Mesenchymal stem cell (in vitro differentiated cells and primary cell): Measurements from ENCODE around the gene IGF2R.

Experiments
- DNase-seq: peaks from one replicate; pipeline ENCODE4 v3.0.0-alpha.2; 2013
- H2AFZ ChIP-seq: one replicate; pipeline ENCODE4 v1.6.1; 2013; ENCODE audit warnings: low read depth, mild to moderate bottlenecking, control low read depth, inconsistent platforms, low read length, moderate library complexity
- H2AK5ac ChIP-seq: 2 replicates; pipeline ENCODE4 v1.6.1; 2013; ENCODE audit warnings: low read length, moderate library complexity, mild to moderate bottlenecking, inconsistent platforms; ENCODE audit not compliant: severe bottlenecking
- H2BK120ac ChIP-seq: one replicate; pipeline ENCODE4 v1.6.1; 2013; ENCODE audit warnings: low read depth, mild to moderate bottlenecking, inconsistent platforms, low read length, moderate library complexity
- H2BK12ac ChIP-seq, 2 experiments: one replicate each; pipeline ENCODE4 v1.6.1; 2013; ENCODE audit warnings: inconsistent platforms in 2 of 2, low read length in 2 of 2, mild to moderate bottlenecking in 2 of 2, moderate library complexity in 2 of 2, control low read depth in 1 of 2
- H2BK15ac ChIP-seq: one replicate; pipeline ENCODE4 v1.6.1; 2013; ENCODE audit warnings: mild to moderate bottlenecking, low read depth, inconsistent platforms; ENCODE audit not compliant: poor library complexity, severe bottlenecking
- H2BK5ac ChIP-seq: 2 replicates; pipeline ENCODE4 v1.6.1; 2013; ENCODE audit warnings: low read depth, mild to moderate bottlenecking, low read length, control low read depth, inconsistent platforms; ENCODE audit not compliant: poor library complexity, severe bottlenecking
- H3K14ac ChIP-seq, 2 experiments: one replicate each; pipeline ENCODE4 v1.6.1; 2013; ENCODE audit warnings: inconsistent platforms in 2 of 2, low read length in 2 of 2, control low read depth in 1 of 2, mild to moderate bottlenecking in 1 of 2, moderate library complexity in 1 of 2
- H3K18ac ChIP-seq, 2 experiments: one replicate each; pipeline ENCODE4 v1.6.1; 2013; ENCODE audit warnings: inconsistent platforms in 2 of 2, low read length in 2 of 2, control low read depth in 1 of 2, low read depth in 1 of 2, mild to moderate bottlenecking in 1 of 2
- H3K23ac ChIP-seq, 2 experiments: one replicate each; pipeline ENCODE4 v1.6.1; 2013; ENCODE audit warnings: inconsistent platforms in 2 of 2, low read length in 2 of 2, mild to moderate bottlenecking in 2 of 2, moderate library complexity in 2 of 2, control low read depth in 1 of 2
- H3K27ac ChIP-seq: 2 replicates; pipeline ENCODE4 v1.5.1; 2013; ENCODE audit warnings: mild to moderate bottlenecking, moderate library complexity, low read length, control low read depth, inconsistent platforms; ENCODE audit not compliant: poor library complexity, severe bottlenecking
- H3K27me3 ChIP-seq, 2 experiments: 2 replicates each; pipeline versions ENCODE4 v1.6.1 to v1.7.0; 2013; ENCODE audit warnings: low read length in 2 of 2, mild to moderate bottlenecking in 2 of 2, moderate library complexity in 2 of 2, control low read depth in 1 of 2, inconsistent platforms in 1 of 2; ENCODE audit not compliant: control insufficient read depth in 1 of 2, insufficient read depth in 1 of 2
- H3K36me3 ChIP-seq, 2 experiments: 2 replicates each; pipeline versions ENCODE4 v1.6.1 to v1.7.0; 2013; ENCODE audit warnings: low read length in 2 of 2, control low read depth in 1 of 2, inconsistent platforms in 1 of 2, low read depth in 1 of 2, mild to moderate bottlenecking in 1 of 2; ENCODE audit not compliant: insufficient read depth in 2 of 2, control insufficient read depth in 1 of 2
- H3K4ac ChIP-seq, 2 experiments: one replicate each; pipeline ENCODE4 v1.6.1; 2013; ENCODE audit warnings: inconsistent platforms in 2 of 2, low read length in 2 of 2, mild to moderate bottlenecking in 2 of 2, moderate library complexity in 2 of 2, control low read depth in 1 of 2, low read depth in 1 of 2
- H3K4me1 ChIP-seq: 2 replicates; pipeline ENCODE4 v1.6.1; 2013; ENCODE audit warnings: low read depth, low read length, control low read depth; ENCODE audit not compliant: control insufficient read depth, insufficient read depth
- H3K4me2 ChIP-seq: 2 replicates; pipeline ENCODE4 v1.6.1; 2013; ENCODE audit warnings: low read length, mild to moderate bottlenecking, inconsistent platforms; ENCODE audit not compliant: poor library complexity, severe bottlenecking
- H3K4me3 ChIP-seq, 2 experiments: 2 replicates each; pipeline versions ENCODE4 v1.5.1 to v1.7.0; 2013; ENCODE audit warnings: low read length in 2 of 2, mild to moderate bottlenecking in 2 of 2, control low read depth in 1 of 2, low read depth in 1 of 2; ENCODE audit not compliant: insufficient read depth in 1 of 2
- H3K79me1 ChIP-seq: replicated peaks from 2 replicates; pipeline ENCODE4 v1.6.1; 2013; ENCODE audit warnings: mild to moderate bottlenecking, control low read depth, low read length, inconsistent platforms; ENCODE audit not compliant: poor library complexity, severe bottlenecking
- H3K9ac ChIP-seq: 2 replicates; pipeline ENCODE4 v1.7.0; 2013; ENCODE audit warnings: mild to moderate bottlenecking, low read length, moderate library complexity
- H3K9me3 ChIP-seq: 2 replicates; pipeline ENCODE4 v1.7.0; 2013; ENCODE audit warnings: mild to moderate bottlenecking, low read length; ENCODE audit not compliant: control insufficient read depth
- H4K8ac ChIP-seq: one replicate; pipeline ENCODE4 v1.6.1; 2013; ENCODE audit warnings: inconsistent platforms, mild to moderate bottlenecking, low read length, moderate library complexity
- H4K91ac ChIP-seq: one replicate; pipeline ENCODE4 v1.6.1; 2013; ENCODE audit warnings: mild to moderate bottlenecking, low read length, inconsistent platforms
- WGBS: methylation state at CpG from one replicate; pipeline ENCODE4 v1.1.7; 2013; ENCODE audit warnings: mixed read lengths; 5-methylcytosine and 5-hydroxymethylcytosine counted together

Gene IGF2R

GRCh38 chr6:160042014-160042773 is 73.3 kb downstream of the IGF2R start:
- H3K4me1 ChIP-seq, result peaks cover 14% of the 10 kb centered on the region
- DNase-seq, result no peak

GRCh38 chr6:160042788-160043301 is 74.0 kb downstream of the IGF2R start:
- Histone ChIP-seq H3K27me3 (no peaks in the 10 kb centered on the region), H3K27ac (peak overlapping the region; percentile 30), H2AK5ac (no peak overlapping the region), H4K8ac (no peak overlapping the region), H2BK5ac (no peak overlapping the region), H3K9ac (peak overlapping the region; percentile 79), H3K4ac (no peak overlapping the region), H3K79me1 (peaks cover 33% of the 10 kb centered on the region), H2BK120ac (no peak overlapping the region), H3K36me3 (peaks cover 46 to 79% of the 10 kb centered on the region in 2 experiments), H3K18ac (no peak overlapping the region), H2BK12ac (no peak overlapping the region), H2BK15ac (no peak overlapping the region), H2AFZ (no peak overlapping the region), H3K14ac (no peak overlapping the region), H3K9me3 (no peaks in the 10 kb centered on the region), H3K4me2 (no peak overlapping the region), H3K23ac (no peak overlapping the region), H4K91ac (no peak overlapping the region), H3K4me3 (peak overlapping the region in 1 of 2 experiments; percentile 66), H3K4me1 (peaks cover 14% of the 10 kb centered on the region)
- WGBS, result 95% methylated on average over 7 of the region's 11 CpGs
- no peak for DNase-seq

More at GRCh38 chr6:160042014-160042773, 73.3 kb downstream of the IGF2R start:
- H3K36me3 ChIP-seq, result peaks cover 42 to 72% of the 10 kb centered on the region in 2 experiments
- WGBS, result 94% methylated on average over 12 of the region's 12 CpGs
- H3K4ac ChIP-seq, result no peak overlapping the region
- H3K9ac ChIP-seq, result peak overlapping the region; percentile 79
- no peak overlapping the region for H4K91ac ChIP-seq
- H3K4me2 ChIP-seq, result no peak overlapping the region
- no peak overlapping the region for H3K14ac ChIP-seq
- peak overlapping the region; percentile 38 for H3K27ac ChIP-seq
- H3K79me1 ChIP-seq, result peaks cover 32% of the 10 kb centered on the region
- no peak overlapping the region for H2BK15ac ChIP-seq
- no peak overlapping the region for H3K23ac ChIP-seq
- H2AFZ ChIP-seq, result no peak overlapping the region
- no peak overlapping the region for H2BK120ac ChIP-seq
- no peaks in the 10 kb centered on the region for H3K27me3 ChIP-seq
- no peak overlapping the region for H2BK12ac ChIP-seq
- H2AK5ac ChIP-seq, result no peak overlapping the region
- H3K9me3 ChIP-seq, result no peaks in the 10 kb centered on the region
- H2BK5ac ChIP-seq, result no peak overlapping the region
- no peak overlapping the region for H4K8ac ChIP-seq
- H3K4me3 ChIP-seq, result peak overlapping the region in 1 of 2 experiments; percentile 66
- no peak overlapping the region for H3K18ac ChIP-seq

GRCh38 chr6:160043784-160044183 is 74.9 kb downstream of the IGF2R start:
- Histone ChIP-seq H2AK5ac (no peak overlapping the region), H3K23ac (no peak overlapping the region), H2BK12ac (no peak overlapping the region), H3K4me1 (peaks cover 14% of the 10 kb centered on the region), H3K27me3 (no peaks in the 10 kb centered on the region), H3K4ac (no peak overlapping the region), H3K9ac (peak overlapping the region; percentile 79), H2AFZ (no peak overlapping the region), H3K14ac (no peak overlapping the region), H3K36me3 (peaks cover 55 to 87% of the 10 kb centered on the region in 2 experiments), H2BK15ac (no peak overlapping the region), H2BK5ac (no peak overlapping the region), H4K8ac (no peak overlapping the region), H3K18ac (no peak overlapping the region), H3K27ac (no peak overlapping the region), H3K4me3 (peak overlapping the region in 1 of 2 experiments; percentile 66), H3K4me2 (no peak overlapping the region), H3K79me1 (peaks cover 32% of the 10 kb centered on the region), H4K91ac (no peak overlapping the region), H2BK120ac (no peak overlapping the region), H3K9me3 (no peaks in the 10 kb centered on the region)
- WGBS, result 98% methylated on average over 4 of the region's 4 CpGs
- DNase-seq, result no peak

- Histone ChIP-seq H2BK120ac (no peak overlapping the region), H3K18ac (no peak overlapping the region), H3K9me3 (no peaks in the 10 kb centered on the region), H3K4me1 (peaks cover 14% of the 10 kb centered on the region), H2BK5ac (no peak overlapping the region), H4K91ac (no peak overlapping the region), H3K79me1 (peaks cover 39% of the 10 kb centered on the region), H2BK12ac (no peak overlapping the region), H4K8ac (no peak overlapping the region), H3K4me2 (no peak overlapping the region), H3K27ac (no peak overlapping the region), H3K4ac (no peak overlapping the region), H3K4me3 (no peak overlapping the region), H2AK5ac (no peak overlapping the region), H3K27me3 (no peaks in the 10 kb centered on the region), H3K36me3 (peaks cover 62 to 90% of the 10 kb centered on the region in 2 experiments), H2BK15ac (no peak overlapping the region), H3K9ac (peak overlapping the region; percentile 79), H2AFZ (no peak overlapping the region), H3K14ac (no peak overlapping the region), H3K23ac (no peak overlapping the region)
- no CpG with 5 or more reads among the region's 5 CpGs for WGBS
- no peak for DNase-seq
These were observed 75.8 kb downstream of the IGF2R start for GRCh38 chr6:160044687-160045086.
